ENCODE results near the gene GIMAP6. TPM values are rescaled to one million over a fixed set of nuclear protein-coding genes. Genes with fewer than 3 reads are reported as not detected.
"Not testable (repeated sequence)": the region's sequence is repeated elsewhere in the genome, so short reads cannot be mapped to it uniquely, and the experiment has no call there.

The GIMAP6 gene
- total and polyA plus RNA-seq, 2 donors: 20.5 to 42.4 TPM

DNA sequence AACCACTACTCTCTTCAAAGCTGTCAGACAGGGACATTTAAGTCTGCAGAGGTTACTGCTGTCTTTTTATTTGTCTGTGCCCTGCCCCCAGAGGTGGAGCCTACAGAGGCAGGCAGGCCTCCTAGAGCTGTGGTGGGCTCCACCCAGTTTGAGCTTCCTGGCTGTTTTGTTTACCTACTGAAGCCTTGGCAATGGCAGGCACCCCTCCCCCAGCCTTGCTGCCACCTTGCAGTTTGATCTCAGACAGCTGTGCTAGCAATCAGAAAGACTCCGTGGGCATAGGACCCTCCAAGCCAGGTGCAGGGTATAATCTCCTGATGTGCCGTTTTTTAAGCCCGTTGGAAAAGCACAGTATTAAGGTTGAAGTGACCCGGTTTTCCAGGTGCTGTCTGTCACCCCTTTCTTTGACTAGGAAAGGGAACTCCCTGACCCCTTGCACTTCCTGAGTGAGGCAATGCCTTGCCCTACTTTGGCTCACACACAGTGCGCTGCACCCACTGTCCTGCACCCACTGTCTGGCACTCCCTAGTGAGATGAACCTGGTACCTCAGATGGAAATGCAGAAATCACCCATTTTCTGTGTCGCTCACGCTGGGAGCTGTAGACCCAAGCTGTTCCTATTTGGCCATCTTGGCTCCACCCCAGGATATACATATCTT is 52.1 kb downstream of the GIMAP6 start:
- H3K27me3 ChIP-seq (ENCODE audit: control insufficient read depth in 2 of 2, insufficient read depth in 1 of 2, low read length in 1 of 2); H3K36me3 ChIP-seq (ENCODE audit: control insufficient read depth in 2 of 2, insufficient read depth in 2 of 2, low read length in 1 of 2); DNase-seq (ENCODE audit: low read depth in 6 of 9, low spot score in 9 of 9); H3K27ac ChIP-seq (ENCODE audit: low read depth in 1 of 2, low read length in 1 of 2); H3K4me1 ChIP-seq (ENCODE audit: control insufficient read depth in 2 of 2, insufficient read depth in 2 of 2, low read length in 2 of 2); H3K4me3 ChIP-seq (ENCODE audit: low read length in 2 of 2): not testable (repeated sequence)
- H3K9me3 ChIP-seq (ENCODE audit: control insufficient read depth in 2 of 2, insufficient read depth in 1 of 2, low read length in 1 of 2): peaks cover 0 to 13% of the 10 kb centered on the region in 2 donors
- WGBS: 71% methylated on average over 7 of the region's 7 CpGs

Other genes starting within 250 kb of the GIMAP6 start
- 6.1 TPM for gene GIMAP8, start 181.8 kb downstream of the GIMAP6 start, total RNA-seq
- gene GIMAP8, start 181.8 kb downstream of the GIMAP6 start, polyA plus RNA-seq: 7.9 TPM
- 48.1 TPM for gene GIMAP7, start 117.5 kb downstream of the GIMAP6 start, total RNA-seq
- gene GIMAP7, start 117.5 kb downstream of the GIMAP6 start, polyA plus RNA-seq: 69.0 TPM
- 68.5 TPM for gene GIMAP4, start 65.0 kb downstream of the GIMAP6 start, total RNA-seq
- 40.9 TPM for gene GIMAP4, start 65.0 kb downstream of the GIMAP6 start, polyA plus RNA-seq
- gene GIMAP2, start 53.3 kb upstream of the GIMAP6 start, total RNA-seq: 70.4 TPM
- 32.5 TPM for gene GIMAP2, start 53.3 kb upstream of the GIMAP6 start, polyA plus RNA-seq
- 9.8 TPM for gene GIMAP1, start 84.2 kb upstream of the GIMAP6 start, total RNA-seq
- gene GIMAP1, start 84.2 kb upstream of the GIMAP6 start, polyA plus RNA-seq: 10.7 TPM
- gene GIMAP5, start 105.0 kb upstream of the GIMAP6 start, total RNA-seq: 39.3 TPM
- gene GIMAP5, start 105.0 kb upstream of the GIMAP6 start, polyA plus RNA-seq: 39.8 TPM
- gene TMEM176B, start 168.0 kb upstream of the GIMAP6 start, total RNA-seq: 23.4 TPM
- gene TMEM176B, start 168.0 kb upstream of the GIMAP6 start, polyA plus RNA-seq: 34.7 TPM
- gene TMEM176A, start 168.4 kb upstream of the GIMAP6 start, total RNA-seq: 11.0 TPM
- 27.9 TPM for gene TMEM176A, start 168.4 kb upstream of the GIMAP6 start, polyA plus RNA-seq
- gene AOC1, start 220.1 kb upstream of the GIMAP6 start, total RNA-seq: 1.3 TPM
- gene AOC1, start 220.1 kb upstream of the GIMAP6 start, polyA plus RNA-seq: 3.5 TPM